IMR-90 (cell line): ENCODE data around the gene AP3D1. TPM values are rescaled to one million over a fixed set of nuclear protein-coding genes. Genes with fewer than 3 reads are reported as not detected.

Source experiments
- ATAC-seq: fragments of 200-7000 bp; cut with Tn5 transposase; 2 replicates; pipeline ENCODE4 v1.9.1; 2020; ENCODE audit warnings: low read depth, mild to moderate bottlenecking, moderate library complexity
- BruUV-seq: library from RNA; stranded (reverse); fragments of 400-500 nt; replicated peaks from 2 replicates; lab custom pipeline; 2021; lab: Mats Ljungman, UMichigan
- CTCF ChIA-PET: fragments of 300-600 bp; formaldehyde crosslinking; extraction: SDS; loops from one replicate; lab custom pipeline; 2021; ENCODE audit warnings: antibody characterized with exemption; lab: Yijun Ruan, JAX
- POLR2A ChIA-PET: fragments of 300-600 bp; sonication (Branson Sonifier 250); formaldehyde crosslinking; loops from one replicate; lab custom pipeline; 2022; ENCODE audit warnings: antibody characterized with exemption; ENCODE audit not compliant: unreplicated experiment; lab: Charles Lee
- DNase-seq: peaks from one replicate; pipeline ENCODE4 v3.0.0; 2013
- H2AFZ ChIP-seq: replicated peaks from 2 replicates; pipeline ENCODE3; 2013; ENCODE audit warnings: low read length, mild to moderate bottlenecking; ENCODE audit not compliant: poor library complexity
- H2AK5ac ChIP-seq: 2 replicates; pipeline ENCODE4 v1.6.1; 2013; ENCODE audit warnings: low read depth, low read length, inconsistent platforms
- H2AK9ac ChIP-seq: replicated peaks from 2 replicates; pipeline ENCODE3; 2013; ENCODE audit warnings: mild to moderate bottlenecking, low read depth, low read length, moderate library complexity; ENCODE audit not compliant: poor library complexity
- H2BK120ac ChIP-seq: 2 replicates; pipeline ENCODE4 v1.6.1; 2013; ENCODE audit warnings: low read depth, low read length, inconsistent platforms
- H2BK15ac ChIP-seq: 3 replicates; pipeline ENCODE4 v1.6.1; 2013; ENCODE audit warnings: low read depth, low read length, inconsistent platforms
- H2BK20ac ChIP-seq: 2 replicates; pipeline ENCODE4 v1.6.1; 2013; ENCODE audit warnings: low read depth, mild to moderate bottlenecking, inconsistent platforms, low read length, moderate library complexity
- H2BK5ac ChIP-seq: 2 replicates; pipeline ENCODE4 v1.6.1; 2013; ENCODE audit warnings: mild to moderate bottlenecking, low read depth, low read length, inconsistent platforms; ENCODE audit not compliant: poor library complexity, severe bottlenecking
- H3K14ac ChIP-seq: replicated peaks from 2 replicates; pipeline ENCODE4 v1.6.1; 2013; ENCODE audit warnings: low read depth, low read length, inconsistent platforms
- H3K18ac ChIP-seq: 2 replicates; pipeline ENCODE4 v1.6.1; 2013; ENCODE audit warnings: low read depth, low read length, control low read depth
- H3K23ac ChIP-seq: 2 replicates; pipeline ENCODE4 v1.6.1; 2013; ENCODE audit warnings: low read depth, low read length, inconsistent platforms
- H3K27ac ChIP-seq: 2 replicates; pipeline ENCODE4 v1.5.1; 2013; ENCODE audit warnings: mild to moderate bottlenecking, control low read depth, low read length; ENCODE audit not compliant: insufficient read depth
- H3K27me3 ChIP-seq: 2 replicates; pipeline ENCODE4 v1.6.1; 2013; ENCODE audit warnings: low read length; ENCODE audit not compliant: control insufficient read depth, insufficient read depth
- H3K36me3 ChIP-seq: 2 replicates; pipeline ENCODE4 v1.6.1; 2013; ENCODE audit warnings: low read length, mixed read lengths; ENCODE audit not compliant: control insufficient read depth, insufficient read depth
- H3K4ac ChIP-seq: 2 replicates; pipeline ENCODE4 v1.6.1; 2013; ENCODE audit warnings: low read depth, low read length, inconsistent platforms
- H3K4me1 ChIP-seq: 2 replicates; pipeline ENCODE4 v1.6.1; 2013; ENCODE audit warnings: low read length, mixed read lengths; ENCODE audit not compliant: control insufficient read depth, insufficient read depth
- H3K4me2 ChIP-seq: 2 replicates; pipeline ENCODE4 v1.6.1; 2013; ENCODE audit warnings: low read depth, mild to moderate bottlenecking, control low read depth, low read length, moderate library complexity
- H3K4me3 ChIP-seq: 2 replicates; pipeline ENCODE4 v1.5.1; 2013; ENCODE audit warnings: low read depth, mild to moderate bottlenecking, control low read depth, low read length, moderate library complexity; ENCODE audit not compliant: insufficient read depth
- H3K56ac ChIP-seq: 2 replicates; pipeline ENCODE4 v1.6.1; 2013; ENCODE audit warnings: low read length, inconsistent platforms; ENCODE audit not compliant: insufficient read depth; ENCODE audit errors: extremely low read depth
- H3K79me1 ChIP-seq, 2 experiments: 2 replicates each; pipeline ENCODE4 v1.6.1; 2013; ENCODE audit warnings: low read length in 2 of 2, inconsistent platforms in 1 of 2, low read depth in 1 of 2
- H3K9ac ChIP-seq: 2 replicates; pipeline ENCODE4 v1.6.1; 2013; ENCODE audit warnings: low read depth, low read length, control low read depth
- H3K9me1 ChIP-seq: 2 replicates; pipeline ENCODE4 v1.6.1; 2013; ENCODE audit warnings: low read length, inconsistent platforms; ENCODE audit not compliant: insufficient read depth
- H3K9me3 ChIP-seq: 2 replicates; pipeline ENCODE4 v1.6.1; 2013; ENCODE audit warnings: low read length; ENCODE audit not compliant: control insufficient read depth, insufficient read depth
- H4K20me1 ChIP-seq: 2 replicates; pipeline ENCODE4 v1.6.1; 2013; ENCODE audit warnings: low read length, inconsistent platforms; ENCODE audit not compliant: insufficient read depth
- H4K5ac ChIP-seq: 2 replicates; pipeline ENCODE4 v1.6.1; 2013; ENCODE audit warnings: mild to moderate bottlenecking, low read depth, low read length, control low read depth
- H4K8ac ChIP-seq, 2 experiments: 2 replicates each; pipeline ENCODE4 v1.6.1; 2013; ENCODE audit warnings: low read depth in 2 of 2, low read length in 2 of 2, control low read depth in 1 of 2, inconsistent platforms in 1 of 2
- H4K91ac ChIP-seq: 2 replicates; pipeline ENCODE4 v1.6.1; 2013; ENCODE audit warnings: low read depth, low read length, inconsistent platforms; ENCODE audit not compliant: insufficient read depth
- BHLHE40 ChIP-seq: fragments of 150-350 bp; IDR thresholded peaks from 2 replicates; pipeline ENCODE4 v1.6.1; 2016; ENCODE audit warnings: mild to moderate bottlenecking, low read depth, low read length
- CEBPB ChIP-seq: IDR thresholded peaks from 2 replicates; pipeline ENCODE4 v1.6.1; 2012; ENCODE audit warnings: low read depth, low read length, improper control_type of control experiment
- CHD1 ChIP-seq: IDR thresholded peaks from 2 replicates; pipeline ENCODE4 v1.6.1; 2012; ENCODE audit warnings: low read depth, low read length, improper control_type of control experiment
- ELK1 ChIP-seq: fragments of 150-350 bp; IDR thresholded peaks from 2 replicates; pipeline ENCODE4 v1.6.1; 2016; ENCODE audit warnings: low read depth, mild to moderate bottlenecking, low read length, moderate library complexity, borderline replicate concordance
- FOS ChIP-seq: fragments of 150-350 bp; IDR thresholded peaks from 2 replicates; pipeline ENCODE4 v1.6.1; 2016; ENCODE audit warnings: low read depth, low read length
- MAFK ChIP-seq: IDR thresholded peaks from 2 replicates; pipeline ENCODE4 v1.6.1; 2012; ENCODE audit warnings: low read depth, low read length, improper control_type of control experiment
- MAZ ChIP-seq: IDR thresholded peaks from 2 replicates; pipeline ENCODE4 v1.6.1; 2012; ENCODE audit warnings: low read depth, mild to moderate bottlenecking, low read length, improper control_type of control experiment, moderate library complexity, borderline replicate concordance
- MXI1 ChIP-seq: IDR thresholded peaks from 2 replicates; pipeline ENCODE4 v1.6.1; 2012; ENCODE audit warnings: low read depth, mild to moderate bottlenecking, low read length, moderate library complexity, borderline replicate concordance
- NFE2L2 ChIP-seq: fragments of 150-350 bp; IDR thresholded peaks from 2 replicates; pipeline ENCODE4 v1.6.1; 2016; ENCODE audit warnings: low read depth, mild to moderate bottlenecking, low read length
- POLR2A ChIP-seq: IDR thresholded peaks from 2 replicates; pipeline ENCODE4 v1.6.1; 2012; ENCODE audit warnings: mild to moderate bottlenecking, low read depth, low read length
- RAD21 ChIP-seq: IDR thresholded peaks from 2 replicates; pipeline ENCODE4 v1.6.1; 2012; ENCODE audit warnings: low read length, improper control_type of control experiment
- RCOR1 ChIP-seq: IDR thresholded peaks from 2 replicates; pipeline ENCODE4 v1.6.1; 2012; ENCODE audit warnings: mild to moderate bottlenecking, low read length, improper control_type of control experiment; ENCODE audit not compliant: insufficient replicate concordance
- RFX5 ChIP-seq: IDR thresholded peaks from 2 replicates; pipeline ENCODE4 v1.8.0; 2012; ENCODE audit warnings: low read depth, mild to moderate bottlenecking, low read length, moderate library complexity
- SMC3 ChIP-seq: fragments of 150-350 bp; IDR thresholded peaks from 2 replicates; pipeline ENCODE4 v1.6.1; 2016; ENCODE audit warnings: low read depth, mild to moderate bottlenecking, antibody characterized with exemption, low read length, moderate library complexity
- USF2 ChIP-seq: fragments of 150-350 bp; IDR thresholded peaks from 2 replicates; pipeline ENCODE4 v1.6.1; 2017; ENCODE audit warnings: mild to moderate bottlenecking, antibody characterized with exemption, low read length, low read depth
- WGBS, 2 experiments: methylation state at CpG; one replicate each; pipeline versions ENCODE4 v1.1.5 to v1.1.7; 2013; ENCODE audit warnings: missing lambda C conversion rate in 2 of 2; ENCODE audit not compliant: insufficient read length in 1 of 2; ENCODE audit errors: extremely low coverage in 2 of 2; 5-methylcytosine and 5-hydroxymethylcytosine counted together
- dilution Hi-C: fragments of 300-500 bp; cut with HindIII; formaldehyde crosslinking; loops from one replicate; pipeline ENCODE4 v1.14.3; 2018; ENCODE audit warnings: low sequenced_read_pairs; ENCODE audit not compliant: unreplicated experiment
- in situ Hi-C: fragments of 300-500 bp; cut with MboI; formaldehyde crosslinking; loops from 3 replicates; pipeline ENCODE4 v1.14.3; 2019; ENCODE audit warnings: low sequenced_read_pairs, inconsistent platforms, mixed read lengths
- intact Hi-C: fragments of 100-400 bp; cut with micrococcal nuclease; formaldehyde crosslinking; loops from 2 replicates; pipeline ENCODE4 v1.10.0; 2022
- polyA plus RNA-seq, 3 experiments: library from polyadenylated mRNA; depleted of rRNA; stranded (reverse); fragments of >200 nt; gene quantifications; 2 replicates each; pipeline ENCODE4 v1.2.3, GENCODE V29; 2012; ENCODE audit warnings: low replicate concordance in 1 of 3
- total RNA-seq: library from RNA; depleted of rRNA; stranded (reverse); fragments of >200 nt; gene quantifications from 2 replicates; pipeline ENCODE4 v1.2.3, GENCODE V29; 2012

AP3D1 gene
- total and polyA plus RNA-seq, 2 of the 4 experiments (the other 2 are of a cell fraction), result 75.3 to 129 TPM

- no peak overlapping the region for H2BK20ac ChIP-seq
- CTCF ChIA-PET, result no interaction called here
- H3K56ac ChIP-seq, result no peak overlapping the region
- no peaks in the 10 kb centered on the region for H3K4me1 ChIP-seq
- peak overlapping the region; percentile 50 for H2AK9ac ChIP-seq
- POLR2A ChIA-PET, result interaction anchor here (0.5 kb wide), 1 partner anchor 15 kb away, joined by 15 read pairs; no protein-coding TSS in a partner anchor
- H2AK5ac ChIP-seq, result no peak overlapping the region
- 91% methylated on average over 9 of the region's 32 CpGs; no CpG with 5 or more reads in 1 of the 2 experiments for WGBS, 2 experiments
- no peak overlapping the region for H3K4me2 ChIP-seq
- peaks cover 9% of the 10 kb centered on the region; the same call in 1 of the 2 replicates for H4K20me1 ChIP-seq
- H2BK15ac ChIP-seq, result no peak overlapping the region
- H3K9me3 ChIP-seq, result no peaks in the 10 kb centered on the region
- H3K9me1 ChIP-seq, result no peaks in the 10 kb centered on the region
- dilution Hi-C loops, result no loop called here
- H3K14ac ChIP-seq, result no peak overlapping the region
- H3K18ac ChIP-seq, result no peak overlapping the region
- H4K5ac ChIP-seq, result no peak overlapping the region
- H3K4ac ChIP-seq, result no peak overlapping the region
- H3K9ac ChIP-seq, result no peak overlapping the region
- no peak overlapping the region for H4K91ac ChIP-seq
- ATAC-seq, result no peak
- DNase-seq, result no peak
- no peak overlapping the region for H2BK120ac ChIP-seq
- intact Hi-C loops, result no loop called here
- no peak overlapping the region for H2AFZ ChIP-seq
- in situ Hi-C loops, result no loop called here
- peaks cover 64% of the 10 kb centered on the region for H3K36me3 ChIP-seq
- no peak overlapping the region for H3K27ac ChIP-seq
- H3K4me3 ChIP-seq, result no peak overlapping the region
- no peak overlapping the region for H3K23ac ChIP-seq
- H3K79me1 ChIP-seq, result peaks cover 20 to 30% of the 10 kb centered on the region in 2 experiments; a peak in 3 of 4 replicates
- H2BK5ac ChIP-seq, result no peak overlapping the region
- BruUV-seq, result no TSS peak
- no peaks in the 10 kb centered on the region for H3K27me3 ChIP-seq
- H4K8ac ChIP-seq, result no peak overlapping the region
- TF ChIP-seq CEBPB (no peak), MXI1 (no peak), MAFK (no peak), SMC3 (no peak), RCOR1 (no peak), RAD21 (no peak), POLR2A (no peak), FOS (no peak), ELK1 (no peak), USF2 (no peak), BHLHE40 (no peak), NFE2L2 (no peak), RFX5 (no peak), CHD1 (no peak), MAZ (no peak)
Observed at GRCh38 chr19:2079076-2079864, 72.1 kb downstream of the AP3D1 start.
